Medulla oblongata (tissue), 1 donor: Measurements from ENCODE around the gene UTP11.
"Not testable (repeated sequence)": the region's sequence is repeated elsewhere in the genome, so short reads cannot be mapped to it uniquely, and the experiment has no call there.

Source experiments
- DNase-seq: peaks from one replicate; pipeline ENCODE4 v3.0.0-alpha.2; 2015; ENCODE audit errors: extremely low spot score

UTP11 gene

GRCh38 chr1:38027201-38028104 is 14.9 kb downstream of the UTP11 start:
- no peak for DNase-seq

- DNase-seq, result no peak
These were observed 15.6 kb downstream of the UTP11 start for GRCh38 chr1:38028105-38028591.

- no peak for DNase-seq
These were observed 16.1 kb downstream of the UTP11 start for GRCh38 chr1:38028671-38029070.

GRCh38 chr1:38029081-38029681 is 16.6 kb downstream of the UTP11 start:
- peak; percentile 22 for DNase-seq

- DNase-seq, result peak; percentile 54
These were observed 17.4 kb downstream of the UTP11 start for GRCh38 chr1:38029685-38030511.

- no peak for DNase-seq
These were observed 18.3 kb downstream of the UTP11 start for GRCh38 chr1:38030596-38031512.

GRCh38 chr1:38031513-38031866 is 19.0 kb downstream of the UTP11 start:
- no peak for DNase-seq

- not testable (repeated sequence) for DNase-seq
These were observed 20.5 kb downstream of the UTP11 start for GRCh38 chr1:38032992-38033391.

GRCh38 chr1:38034871-38035270 is 22.3 kb downstream of the UTP11 start:
- DNase-seq, result no peak

- DNase-seq, result no peak
These were observed 24.8 kb downstream of the UTP11 start for GRCh38 chr1:38037221-38037939.

GRCh38 chr1:38038861-38039260 is 26.3 kb downstream of the UTP11 start:
- DNase-seq, result no peak

GRCh38 chr1:38039331-38040088 is 27.0 kb downstream of the UTP11 start:
- no peak for DNase-seq

- no peak for DNase-seq
These were observed 29.7 kb downstream of the UTP11 start for GRCh38 chr1:38041936-38042834.

GRCh38 chr1:38043036-38043747 is 30.7 kb downstream of the UTP11 start:
- no peak for DNase-seq

- no peak for DNase-seq
These were observed 32.0 kb downstream of the UTP11 start for GRCh38 chr1:38044221-38045215.

GRCh38 chr1:38045401-38046332 is 33.1 kb downstream of the UTP11 start:
- DNase-seq, result peak; percentile 25
